ENCODE data around the gene MSX2.

Gene MSX2

GRCh38 chr5:174724484-174725260 lies at the start of gene MSX2:
Gene MSX2 (plus strand): TSS chr5:174724582. CDS start chr5:174724660, 78 bp downstream.
- no peak for DNase-seq

GRCh38 chr5:174675110-174675509 lies 49.3 kb upstream of the MSX2 start:
- DNase-seq, result no peak

- DNase-seq, result no peak
Observed at GRCh38 chr5:174675916-174676315, 48.5 kb upstream of the MSX2 start.

- no peak for DNase-seq
Observed at GRCh38 chr5:174678107-174678506, 46.3 kb upstream of the MSX2 start.

GRCh38 chr5:174680901-174681565 lies 43.3 kb upstream of the MSX2 start:
- DNase-seq, result no peak

GRCh38 chr5:174687503-174687902 lies 36.9 kb upstream of the MSX2 start:
- DNase-seq, result no peak

- DNase-seq, result no peak
Observed at GRCh38 chr5:174688441-174689354, 35.7 kb upstream of the MSX2 start.

DNA sequence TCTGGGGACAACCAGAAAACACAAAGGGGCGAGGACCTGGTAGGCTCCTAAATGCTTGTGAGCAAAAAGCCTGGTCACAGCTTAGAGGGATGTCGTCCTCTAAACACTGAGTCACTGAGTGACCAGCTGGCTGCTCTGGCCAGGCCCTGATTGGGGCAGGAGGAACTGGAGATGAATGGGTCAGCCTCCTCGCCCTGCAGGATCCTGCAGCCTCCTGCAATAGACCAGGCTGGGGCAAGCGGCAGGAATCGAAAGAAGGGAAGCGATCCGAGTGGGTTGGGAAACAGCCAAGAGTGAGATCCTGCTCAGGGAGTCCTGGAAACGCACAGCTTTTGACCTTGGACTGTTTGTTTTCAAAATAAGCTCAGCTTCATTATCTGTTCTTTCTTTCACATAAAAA lies 34.1 kb upstream of the MSX2 start:
- DNase-seq, result no peak

DNA sequence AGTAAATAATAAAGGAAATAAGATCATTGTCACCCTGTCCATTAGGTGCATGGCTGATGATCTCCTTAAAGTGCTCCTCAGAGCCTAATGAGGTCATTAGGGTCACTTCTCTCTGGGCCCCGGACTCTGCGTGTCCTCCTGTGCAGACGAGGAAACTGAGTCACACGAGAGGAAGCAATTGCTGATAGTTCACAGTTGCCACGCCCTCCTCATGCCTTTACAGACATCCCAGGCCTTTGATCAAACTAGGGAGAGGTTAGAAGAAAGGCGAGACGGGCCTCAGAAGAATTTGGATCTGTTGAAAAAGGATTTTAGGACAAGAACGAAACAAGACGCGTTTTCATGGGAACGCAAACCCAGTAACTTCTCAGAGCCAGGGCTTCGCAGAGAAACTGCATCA lies 32.0 kb upstream of the MSX2 start:
- no peak for DNase-seq

DNA sequence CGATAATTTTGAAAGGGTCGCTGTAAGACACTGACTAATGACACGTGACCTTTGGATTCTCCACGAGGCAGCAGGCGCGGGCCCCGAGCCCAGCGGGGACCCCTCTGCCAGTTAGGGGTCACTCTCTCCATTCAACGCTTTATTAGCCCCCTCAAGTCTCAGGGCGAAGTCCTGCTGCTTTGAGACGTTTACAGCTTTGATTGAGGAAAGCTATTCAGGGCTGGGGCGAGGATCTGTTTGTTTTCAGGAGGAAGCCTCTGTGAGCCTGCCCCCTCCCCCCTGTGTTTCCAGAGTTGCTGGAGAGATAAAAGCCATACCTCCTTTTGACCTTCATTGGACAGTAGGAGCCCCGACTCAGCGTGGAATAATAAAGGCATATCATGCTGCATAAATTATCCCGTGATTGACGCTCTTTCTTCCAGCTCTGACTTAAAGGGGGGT lies 31.4 kb upstream of the MSX2 start:
- DNase-seq, result no peak

- no peak for DNase-seq
Observed at GRCh38 chr5:174693697-174694385, 30.5 kb upstream of the MSX2 start.

- no peak for DNase-seq
Observed at GRCh38 chr5:174694611-174695010, 29.8 kb upstream of the MSX2 start.

- no peak for DNase-seq
Observed at GRCh38 chr5:174698156-174698555, 26.2 kb upstream of the MSX2 start.

- DNase-seq, result no peak
Observed at GRCh38 chr5:174699131-174699530, 25.3 kb upstream of the MSX2 start.

GRCh38 chr5:174706997-174707572 lies 17.3 kb upstream of the MSX2 start:
- DNase-seq, result no peak

GRCh38 chr5:174707671-174708070 lies 16.7 kb upstream of the MSX2 start:
- DNase-seq, result no peak

DNA sequence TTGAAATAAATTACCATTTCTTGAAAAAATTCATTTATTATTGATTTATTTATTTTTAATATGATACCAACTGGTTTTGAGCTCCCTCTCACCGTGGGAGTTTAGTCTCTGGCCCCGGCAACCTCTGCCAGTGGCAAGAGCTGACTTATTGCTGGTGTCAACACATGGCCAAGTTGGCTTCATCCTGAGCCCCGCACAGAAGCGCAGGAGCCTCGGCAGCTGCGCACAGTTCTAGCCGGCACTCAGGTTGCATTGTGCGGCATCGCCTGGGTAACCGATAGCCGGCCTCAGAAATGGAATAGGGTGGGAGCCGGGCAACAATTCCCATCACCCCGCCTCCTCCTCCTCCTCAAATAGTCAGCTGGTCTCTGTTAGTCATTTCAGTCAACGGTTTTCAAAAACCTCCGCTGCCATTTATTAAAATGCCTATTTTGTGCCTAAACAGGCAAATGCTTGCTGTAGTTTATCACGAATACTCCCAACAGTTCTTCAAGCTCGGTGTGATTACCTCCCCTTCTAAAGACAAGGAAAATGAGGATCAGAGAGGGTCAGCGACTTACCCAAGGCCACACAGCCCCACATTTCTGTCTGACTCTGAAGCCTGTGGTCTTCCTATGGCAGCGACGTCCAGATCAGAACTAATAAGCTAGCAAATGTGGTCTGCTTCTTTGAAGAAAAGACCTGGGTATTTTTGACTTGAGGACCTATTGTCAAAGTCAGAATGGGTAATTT lies 15.7 kb upstream of the MSX2 start:
- DNase-seq, result no peak

- no peak for DNase-seq
Observed at GRCh38 chr5:174714751-174715150, 9.6 kb upstream of the MSX2 start.

GRCh38 chr5:174715804-174716203 lies 8.6 kb upstream of the MSX2 start:
- DNase-seq, result no peak

GRCh38 chr5:174717826-174718455 lies 6.4 kb upstream of the MSX2 start:
- no peak for DNase-seq
